OCI-LY1 (cell line): ENCODE measurements around the gene TGFBR2.

Experiments
- H2AFZ ChIP-seq: fragments of 200-600 bp; sonication (generic), shearing (Covaris generic); 2 replicates; pipeline ENCODE4 v1.6.0; 2014; ENCODE audit warnings: antibody characterized with exemption, mild to moderate bottlenecking, low read length
- H3F3A ChIP-seq: fragments of 200-600 bp; sonication (generic), shearing (Covaris generic); 2 replicates; pipeline ENCODE4 v1.6.0; 2014; ENCODE audit warnings: mild to moderate bottlenecking, antibody characterized with exemption, low read length, moderate library complexity; ENCODE audit not compliant: insufficient read depth
- H3K27ac ChIP-seq: fragments of 200-600 bp; sonication (generic); 2 replicates; pipeline ENCODE4 v1.5.1; 2014; ENCODE audit warnings: low read length, mixed run types, mild to moderate bottlenecking, low read depth; ENCODE audit not compliant: poor library complexity, severe bottlenecking
- H3K27me3 ChIP-seq: fragments of 200-600 bp; sonication (generic); 2 replicates; pipeline ENCODE4 v1.6.0; 2014; ENCODE audit warnings: antibody characterized with exemption, mild to moderate bottlenecking, low read length, moderate library complexity; ENCODE audit not compliant: insufficient read depth
- H3K36me3 ChIP-seq: fragments of 200-600 bp; sonication (generic); 2 replicates; pipeline ENCODE4 v1.6.1; 2014; ENCODE audit warnings: mild to moderate bottlenecking, antibody characterized with exemption, low read length, moderate library complexity, mixed read lengths; ENCODE audit not compliant: insufficient read depth
- H3K4me1 ChIP-seq: fragments of 200-600 bp; sonication (generic); 2 replicates; pipeline ENCODE4 v1.5.1; 2014; ENCODE audit warnings: mild to moderate bottlenecking, low read length, moderate library complexity; ENCODE audit not compliant: insufficient read depth, severe bottlenecking
- H3K4me2 ChIP-seq: fragments of 200-600 bp; sonication (generic), shearing (Covaris generic); 2 replicates; pipeline ENCODE4 v1.6.1; 2014; ENCODE audit warnings: low read length
- H3K4me3 ChIP-seq: fragments of 200-600 bp; sonication (generic); 2 replicates; pipeline ENCODE4 v1.5.1; 2014; ENCODE audit warnings: low read length, low read depth, mild to moderate bottlenecking, mixed read lengths; ENCODE audit not compliant: poor library complexity, severe bottlenecking
- H3K79me2 ChIP-seq: fragments of 200-600 bp; shearing (Covaris generic); 2 replicates; pipeline ENCODE4 v1.6.1; 2016; ENCODE audit warnings: mixed run types, low read length, mixed read lengths; ENCODE audit not compliant: insufficient read depth
- H3K9ac ChIP-seq: fragments of 200-600 bp; sonication (generic), shearing (Covaris generic); 2 replicates; pipeline ENCODE4 v1.6.1; 2014; ENCODE audit warnings: mild to moderate bottlenecking, low read length, mixed read lengths
- H3K9me2 ChIP-seq: fragments of 200-600 bp; sonication (generic), shearing (Covaris generic); 2 replicates; pipeline ENCODE4 v1.6.1; 2014; ENCODE audit warnings: low read depth, mild to moderate bottlenecking, low read length, mixed read lengths
- H3K9me3 ChIP-seq: fragments of 200-600 bp; shearing (Covaris generic); 2 replicates; pipeline ENCODE4 v1.6.1; 2014; ENCODE audit warnings: low read length, mixed read lengths
- H4K20me1 ChIP-seq: fragments of 200-600 bp; sonication (generic), shearing (Covaris generic); 2 replicates; pipeline ENCODE4 v1.6.0; 2016; ENCODE audit warnings: mild to moderate bottlenecking, low read length; ENCODE audit not compliant: insufficient read depth
- CTCF ChIP-seq: fragments of 200-600 bp; sonication (generic), shearing (Covaris generic); IDR thresholded peaks from 2 replicates; pipeline ENCODE4 v1.5.1; 2017; ENCODE audit warnings: mild to moderate bottlenecking, antibody characterized with exemption, low read length, moderate library complexity, mixed read lengths
- EZH2 ChIP-seq: fragments of 200-600 bp; sonication (generic), shearing (Covaris generic); IDR thresholded peaks from 2 replicates; pipeline ENCODE4 v1.8.0; 2017; ENCODE audit warnings: borderline replicate concordance, mixed run types, mild to moderate bottlenecking, antibody characterized with exemption, low read length, moderate library complexity, mixed read lengths

TGFBR2 gene

GRCh38 chr3:30567139-30567753, 39.2 kb upstream of the TGFBR2 start:
- no peaks in the 10 kb centered on the region for H3K9me3 ChIP-seq
- H3K27me3 ChIP-seq = no peaks in the 10 kb centered on the region
- H3K4me2 ChIP-seq = no peak overlapping the region
- no peaks in the 10 kb centered on the region for H3F3A ChIP-seq
- no peak overlapping the region for H3K27ac ChIP-seq
- no peaks in the 10 kb centered on the region for H3K79me2 ChIP-seq
- H3K36me3 ChIP-seq = no peaks in the 10 kb centered on the region
- no peaks in the 10 kb centered on the region for H3K4me1 ChIP-seq
- H3K4me3 ChIP-seq = no peak overlapping the region
- no peaks in the 10 kb centered on the region for H3K9me2 ChIP-seq
- peak; percentile 38 for TF ChIP-seq CTCF
- TF ChIP-seq EZH2 = no peak
- H2AFZ ChIP-seq = no peak overlapping the region
- H4K20me1 ChIP-seq = no peaks in the 10 kb centered on the region
- H3K9ac ChIP-seq = no peak overlapping the region

- Histone ChIP-seq H3K4me1 (no peaks in the 10 kb centered on the region), H3K9me2 (no peaks in the 10 kb centered on the region), H2AFZ (no peak overlapping the region), H3K79me2 (no peaks in the 10 kb centered on the region), H3K27me3 (no peaks in the 10 kb centered on the region), H3K9me3 (no peaks in the 10 kb centered on the region), H3K4me3 (no peak overlapping the region), H3K36me3 (no peaks in the 10 kb centered on the region), H3K4me2 (no peak overlapping the region), H4K20me1 (no peaks in the 10 kb centered on the region), H3K27ac (no peak overlapping the region), H3K9ac (no peak overlapping the region), H3F3A (no peaks in the 10 kb centered on the region)
- TF ChIP-seq CTCF (no peak), EZH2 (no peak)
Measured at GRCh38 chr3:30576946-30577345, 29.5 kb upstream of the TGFBR2 start.

- Histone ChIP-seq H3K9ac (no peak overlapping the region), H3K4me2 (no peak overlapping the region)
- no peak for TF ChIP-seq EZH2
- no peak for TF ChIP-seq CTCF
Measured at GRCh38 chr3:30577788-30578187, 28.6 kb upstream of the TGFBR2 start.

More at GRCh38 chr3:30577788-30578187, 28.6 kb upstream of the TGFBR2 start:
- H3K9me2 ChIP-seq = no peaks in the 10 kb centered on the region
- no peak overlapping the region for H2AFZ ChIP-seq
- no peaks in the 10 kb centered on the region for H4K20me1 ChIP-seq
- no peak overlapping the region for H3K4me3 ChIP-seq
- no peaks in the 10 kb centered on the region for H3F3A ChIP-seq
- no peaks in the 10 kb centered on the region for H3K9me3 ChIP-seq
- H3K4me1 ChIP-seq = no peaks in the 10 kb centered on the region
- H3K27ac ChIP-seq = no peak overlapping the region
- no peaks in the 10 kb centered on the region for H3K79me2 ChIP-seq
- H3K36me3 ChIP-seq = no peaks in the 10 kb centered on the region
- H3K27me3 ChIP-seq = no peaks in the 10 kb centered on the region
